HEK293T (cell line): ENCODE measurements around the gene NTMT1.

Source experiments
- CTCF ChIA-PET: fragments of 350-600 bp; formaldehyde crosslinking; extraction: SDS; loops from one replicate; lab custom pipeline; 2021; ENCODE audit warnings: antibody characterized with exemption, inconsistent platforms; lab: Yijun Ruan, JAX
- POLR2A ChIA-PET: fragments of 350-600 bp; formaldehyde crosslinking; extraction: SDS; loops from one replicate; lab custom pipeline; 2020; ENCODE audit warnings: antibody characterized with exemption, inconsistent platforms; lab: Yijun Ruan, JAX
- DNase-seq: peaks from one replicate; pipeline ENCODE4 v3.0.0; 2012; ENCODE audit warnings: mixed read lengths; ENCODE audit errors: extremely low spot score
- ARNT ChIP-seq: fragments of 450-650 bp; IDR thresholded peaks from 2 replicates; pipeline ENCODE4 v1.6.1; 2017; ENCODE audit warnings: mild to moderate bottlenecking
- BHLHE40 ChIP-seq: fragments of 450-650 bp; IDR thresholded peaks from 2 replicates; pipeline ENCODE4 v1.6.1; 2016; ENCODE audit warnings: mild to moderate bottlenecking, moderate library complexity, borderline replicate concordance
- CTBP1 ChIP-seq: fragments of 450-650 bp; IDR thresholded peaks from 2 replicates; pipeline ENCODE4 v1.6.1; 2016; ENCODE audit warnings: borderline replicate concordance
- ELF4 ChIP-seq: fragments of 450-650 bp; IDR thresholded peaks from 2 replicates; pipeline ENCODE4 v1.6.1; 2017; ENCODE audit warnings: antibody characterized with exemption
- FOXA1 ChIP-seq: fragments of 450-650 bp; IDR thresholded peaks from 2 replicates; pipeline ENCODE4 v1.6.1; 2016; ENCODE audit warnings: mild to moderate bottlenecking
- FOXK2 ChIP-seq: fragments of 450-650 bp; IDR thresholded peaks from 2 replicates; pipeline ENCODE4 v1.6.1; 2016; ENCODE audit warnings: mild to moderate bottlenecking
- FOXM1 ChIP-seq: fragments of 450-650 bp; IDR thresholded peaks from 2 replicates; pipeline ENCODE4 v1.6.1; 2017; ENCODE audit warnings: mild to moderate bottlenecking, borderline replicate concordance
- HDGF ChIP-seq: fragments of 450-650 bp; IDR thresholded peaks from 2 replicates; pipeline ENCODE4 v1.6.1; 2017; ENCODE audit warnings: antibody characterized with exemption, borderline replicate concordance
- L3MBTL2 ChIP-seq: fragments of 450-650 bp; conservative IDR thresholded peaks from 2 replicates; pipeline ENCODE4 v1.6.1; 2016; ENCODE audit warnings: mild to moderate bottlenecking
- LEF1 ChIP-seq: fragments of 450-650 bp; IDR thresholded peaks from 2 replicates; pipeline ENCODE4 v1.6.1; 2017; ENCODE audit warnings: mild to moderate bottlenecking, borderline replicate concordance
- NFRKB ChIP-seq: fragments of 450-650 bp; IDR thresholded peaks from 2 replicates; pipeline ENCODE4 v1.6.1; 2016; ENCODE audit warnings: mild to moderate bottlenecking, moderate library complexity
- PKNOX1 ChIP-seq: fragments of 450-650 bp; IDR thresholded peaks from 2 replicates; pipeline ENCODE4 v1.6.1; 2016
- SP1 ChIP-seq: fragments of 450-650 bp; IDR thresholded peaks from 2 replicates; pipeline ENCODE4 v1.6.1; 2017
- SUZ12 ChIP-seq: fragments of 450-650 bp; IDR thresholded peaks from 2 replicates; pipeline ENCODE4 v1.6.1; 2016; ENCODE audit warnings: mild to moderate bottlenecking
- TARDBP ChIP-seq: fragments of 450-650 bp; IDR thresholded peaks from 2 replicates; pipeline ENCODE4 v1.6.1; 2016
- ZNF384 ChIP-seq: fragments of 450-650 bp; IDR thresholded peaks from 2 replicates; pipeline ENCODE4 v1.6.1; 2016

NTMT1 gene

DNA sequence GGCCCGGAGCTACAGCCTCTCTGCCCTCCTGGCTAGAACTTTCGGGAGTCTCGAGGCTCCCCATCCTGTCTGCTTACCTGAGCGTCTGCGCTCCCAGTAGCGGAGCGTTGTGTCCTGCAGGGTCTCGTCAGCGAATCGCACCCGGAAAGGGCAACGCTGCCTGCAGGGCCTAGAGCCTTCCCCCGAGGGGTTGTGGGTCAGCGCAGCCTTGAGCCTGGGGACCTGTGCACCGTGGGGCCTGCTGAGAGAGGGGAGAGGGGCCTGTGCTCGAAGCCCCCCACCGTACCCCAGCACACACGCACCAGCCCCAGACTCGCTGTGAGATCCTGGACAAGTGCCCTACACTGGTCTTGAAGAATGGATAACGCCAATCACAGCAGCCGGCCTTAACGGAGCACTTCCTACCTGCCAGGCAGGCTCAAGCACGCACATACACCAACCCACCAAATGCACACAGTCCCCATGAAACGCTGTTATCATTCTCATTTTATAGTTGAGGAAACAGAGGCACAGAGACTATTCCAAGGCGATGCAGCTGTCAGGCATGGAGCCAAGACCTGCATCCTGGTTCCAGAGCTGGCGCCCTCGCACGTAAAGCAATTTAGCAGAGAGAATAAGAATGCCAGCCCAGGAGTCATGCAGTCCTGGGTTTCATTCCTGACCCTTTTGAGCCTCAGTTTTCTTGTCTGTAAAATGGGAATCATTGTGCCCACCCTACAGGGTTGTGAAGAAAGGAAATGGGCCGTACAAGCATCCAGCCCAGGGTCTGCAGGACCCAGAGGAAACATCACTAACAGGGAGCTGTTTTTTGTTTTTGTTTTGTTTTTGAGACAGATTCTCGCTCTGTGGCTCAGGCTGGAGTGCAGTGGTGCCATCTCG is 10.3 kb upstream of the NTMT1 start:
- POLR2A ChIA-PET, result interaction anchor here (1.2 kb wide), 1 partner anchor 119 kb away, joined by 4 read pairs; no protein-coding TSS in a partner anchor
- DNase-seq, result no peak
- no peak for TF ChIP-seq ARNT
- CTCF ChIA-PET, result interaction anchor here (0.6 kb wide), 1 partner anchor 127 kb away, joined by 3 read pairs; no protein-coding TSS in a partner anchor

- CTCF ChIA-PET, result interaction anchor here (0.6 kb wide), 1 partner anchor 474 kb away, joined by 3 read pairs; no protein-coding TSS in a partner anchor
- POLR2A ChIA-PET, result no interaction called here
- no peak for DNase-seq
- TF ChIP-seq NFRKB, result no peak
- no peak for TF ChIP-seq BHLHE40
- no peak for TF ChIP-seq FOXK2
- TF ChIP-seq ELF4, result no peak
- TF ChIP-seq FOXA1, result no peak
Measured at GRCh38 chr9:129617167-129617566, 8.8 kb upstream of the NTMT1 start.

- DNase-seq, result no peak
- ChIA-PET CTCF (interaction anchor here (0.6 to 1.7 kb wide), 6 partner anchors 9 to 490 kb away, joined by 3 to 9 read pairs (median 4); no protein-coding TSS in a partner anchor), POLR2A (interaction anchor here (0.7 to 1.8 kb wide), 4 partner anchors 19 to 445 kb away, joined by 3 to 4 read pairs (median 3); no protein-coding TSS in a partner anchor)
- TF ChIP-seq LEF1 (0 out of 2 replicates have a peak, but pooled peaks have one; percentile 9), FOXA1 (no peak), ELF4 (no peak), L3MBTL2 (peak; percentile 56; the same call in 1 of the 2 replicates), PKNOX1 (no peak)
Measured at GRCh38 chr9:129619787-129620668, 5.9 kb upstream of the NTMT1 start.

DNA sequence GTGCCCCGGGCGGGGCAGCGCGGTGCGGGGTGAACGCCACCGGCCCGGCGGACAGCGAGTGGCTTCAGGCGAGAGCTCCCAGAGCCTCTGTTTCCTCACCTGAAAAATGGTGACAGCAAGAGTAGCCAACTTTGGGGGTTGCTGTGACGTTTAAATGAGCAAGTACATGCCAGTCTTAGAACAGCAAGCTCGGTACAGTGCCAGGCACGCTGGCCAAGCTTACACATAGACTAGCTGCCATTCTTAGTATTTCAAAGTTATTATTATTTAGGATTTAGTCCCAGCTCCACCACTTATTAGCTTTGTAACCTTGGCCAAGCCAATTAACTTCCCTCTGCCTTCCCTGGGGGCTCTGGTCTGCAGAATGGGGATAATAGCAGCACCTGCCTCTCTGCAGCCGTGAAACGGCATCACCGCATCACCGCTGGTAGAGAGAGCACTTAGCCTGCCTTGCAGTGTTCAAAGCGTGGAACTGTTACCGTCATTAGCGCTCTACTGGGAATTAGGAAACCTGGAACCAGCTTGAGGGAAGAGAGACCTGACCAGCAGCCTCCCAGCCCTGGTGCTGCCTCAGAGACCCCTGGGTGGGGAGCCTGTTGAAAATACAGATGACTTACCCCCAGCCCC is 5.2 kb upstream of the NTMT1 start, which contains the start of gene C9orf50:
Gene C9orf50, minus strand, starts transcription at position 433 of the 627 bp plus-strand sequence. CDS start 527 bp downstream, outside the sequence.
- POLR2A ChIA-PET, result interaction anchor here (1.4 to 1.8 kb wide), 3 partner anchors 20 to 446 kb away, joined by 3 to 4 read pairs (median 3); no protein-coding TSS in a partner anchor

DNA sequence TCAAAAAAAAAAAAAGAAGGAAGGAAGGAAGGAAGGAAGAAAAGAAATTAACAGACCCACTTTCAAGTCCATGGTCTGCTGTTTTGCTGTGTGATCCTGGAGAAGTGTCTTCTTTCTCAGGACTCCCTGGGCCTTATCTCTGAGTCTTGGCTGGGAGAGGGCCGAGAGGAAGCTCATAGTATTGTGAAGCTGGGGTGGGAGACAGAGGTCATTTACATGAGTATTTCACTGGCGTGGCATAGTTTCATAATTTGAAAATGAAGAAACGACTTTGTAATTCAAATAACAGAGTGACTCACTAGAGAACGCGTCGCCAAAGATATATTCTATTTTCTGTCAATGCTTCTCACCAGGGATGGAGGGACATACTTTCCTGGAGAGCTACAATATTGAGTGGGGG is 2.6 kb upstream of the NTMT1 start:
- DNase-seq, result no peak
- POLR2A ChIA-PET, result no interaction called here
- TF ChIP-seq ZNF384 (no peak), ELF4 (no peak), FOXK2 (no peak), CTBP1 (no peak)

More for the DNA sequence above, 5.2 kb upstream of the NTMT1 start, which contains the start of gene C9orf50:
- no peak for TF ChIP-seq FOXM1
- TF ChIP-seq ZNF384, result no peak
- no peak for TF ChIP-seq ELF4
- no peak for TF ChIP-seq PKNOX1
- no peak for TF ChIP-seq CTBP1
- TF ChIP-seq FOXK2, result no peak
- no peak for TF ChIP-seq SP1
- TF ChIP-seq LEF1, result no peak
- no peak for TF ChIP-seq BHLHE40
- TF ChIP-seq FOXA1, result no peak
- TF ChIP-seq NFRKB, result no peak
- no peak for TF ChIP-seq HDGF
- TF ChIP-seq L3MBTL2, result no peak
- no peak for TF ChIP-seq SUZ12
- TF ChIP-seq TARDBP, result no peak
- no peak for TF ChIP-seq ARNT
- DNase-seq, result no peak
- CTCF ChIA-PET, result interaction anchor here (0.9 to 1.7 kb wide), 4 partner anchors 10 to 490 kb away, joined by 3 to 9 read pairs (median 4); no protein-coding TSS in a partner anchor

GRCh38 chr9:129624168-129624759 is 1.7 kb upstream of the NTMT1 start:
- ChIA-PET CTCF (interaction anchor here (0.6 to 3.0 kb wide), 19 partner anchors 8 to 492 kb away, joined by 3 to 17 read pairs (median 4); no protein-coding TSS in a partner anchor), POLR2A (interaction anchor here (0.6 to 2.1 kb wide), 8 partner anchors 15 to 493 kb away, joined by 3 to 13 read pairs (median 4); partner anchors contain the start of gene ASB6)
- TF ChIP-seq ZNF384 (no peak), FOXK2 (no peak), HDGF (no peak), L3MBTL2 (no peak), NFRKB (no peak), LEF1 (no peak), ELF4 (no peak), PKNOX1 (no peak), ARNT (no peak), SUZ12 (no peak), TARDBP (no peak), FOXM1 (no peak)
- DNase-seq, result peak; percentile 68

More for the DNA sequence above, 2.6 kb upstream of the NTMT1 start:
- CTCF ChIA-PET, result interaction anchor here (0.7 to 2.7 kb wide), 6 partner anchors 9 to 465 kb away, joined by 3 to 12 read pairs (median 6); no protein-coding TSS in a partner anchor
